HuH-7.5 (cell line): Measurements from ENCODE around the gene SSC4D.
"Not testable (repeated sequence)": the region's sequence is repeated elsewhere in the genome, so short reads cannot be mapped to it uniquely, and the experiment has no call there.

Source experiments
- DNase-seq: peaks from one replicate; pipeline ENCODE4 v3.0.0; 2011; ENCODE audit warnings: low spot score

SSC4D gene

GRCh38 chr7:76421097-76421496 is 11.6 kb upstream of the SSC4D start:
- not testable (repeated sequence) for DNase-seq

GRCh38 chr7:76417654-76418310 is 8.3 kb upstream of the SSC4D start:
- not testable (repeated sequence) for DNase-seq

DNA sequence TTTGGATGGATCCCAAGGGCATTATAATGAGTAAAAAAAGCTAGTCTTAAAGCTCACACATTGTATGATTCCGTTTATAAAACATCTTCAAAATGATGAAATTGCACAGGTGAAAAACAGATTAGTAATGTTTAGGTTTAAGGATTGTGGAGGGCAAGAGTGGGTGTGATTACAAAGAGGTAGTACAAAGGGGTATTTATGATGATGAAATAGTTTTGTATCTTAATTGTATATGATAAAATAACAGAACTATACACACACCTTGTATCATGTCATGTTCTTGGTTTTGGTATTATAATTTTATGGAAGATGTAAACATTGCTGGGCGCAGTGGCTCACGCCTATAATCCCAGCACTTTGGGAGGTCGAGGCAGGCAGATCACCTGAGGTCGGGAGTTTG is 2.8 kb upstream of the SSC4D start:
- no peak for DNase-seq

DNA sequence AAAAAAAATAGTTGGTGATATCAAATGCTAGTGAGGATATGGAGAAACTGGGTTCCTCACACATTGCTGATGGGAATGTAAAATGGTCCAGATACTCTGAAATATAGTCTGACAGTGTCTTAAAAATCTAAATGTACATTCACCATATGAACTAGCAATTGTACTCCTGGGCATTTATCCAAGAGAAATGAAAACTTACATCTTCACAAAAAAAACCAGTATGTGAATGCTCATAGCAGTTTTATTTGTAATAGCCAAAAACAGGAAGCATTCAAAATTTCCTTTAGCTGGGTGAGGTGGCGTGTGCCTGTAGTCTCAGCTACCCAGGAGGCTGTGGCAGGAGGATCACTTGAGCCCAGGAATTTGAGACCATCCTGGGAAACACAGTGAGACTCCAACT is 2.1 kb upstream of the SSC4D start:
- DNase-seq = no peak

- no peak for DNase-seq
Observed at GRCh38 chr7:76408121-76408560, 1.4 kb downstream of the SSC4D start.

DNA sequence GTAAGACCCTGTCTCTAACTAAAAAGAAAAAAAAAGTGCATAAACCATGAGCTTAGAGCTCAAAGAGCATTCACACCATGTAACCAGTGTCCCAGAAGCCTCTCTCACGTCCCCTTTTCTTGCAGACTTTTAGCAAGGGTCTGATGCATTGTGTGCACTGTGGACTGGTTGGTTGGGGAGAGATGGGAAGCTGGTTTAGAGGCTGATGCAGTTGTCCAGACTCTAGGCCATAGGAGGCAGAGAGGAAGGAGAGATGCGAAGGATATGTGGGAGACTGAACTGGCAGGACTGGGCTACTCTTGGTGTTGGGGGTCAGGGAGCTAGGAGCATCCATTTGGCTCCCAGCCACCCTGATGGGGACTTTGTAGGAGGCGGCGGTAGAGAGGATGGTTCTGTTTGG is 1.8 kb downstream of the SSC4D start:
- no peak for DNase-seq

DNA sequence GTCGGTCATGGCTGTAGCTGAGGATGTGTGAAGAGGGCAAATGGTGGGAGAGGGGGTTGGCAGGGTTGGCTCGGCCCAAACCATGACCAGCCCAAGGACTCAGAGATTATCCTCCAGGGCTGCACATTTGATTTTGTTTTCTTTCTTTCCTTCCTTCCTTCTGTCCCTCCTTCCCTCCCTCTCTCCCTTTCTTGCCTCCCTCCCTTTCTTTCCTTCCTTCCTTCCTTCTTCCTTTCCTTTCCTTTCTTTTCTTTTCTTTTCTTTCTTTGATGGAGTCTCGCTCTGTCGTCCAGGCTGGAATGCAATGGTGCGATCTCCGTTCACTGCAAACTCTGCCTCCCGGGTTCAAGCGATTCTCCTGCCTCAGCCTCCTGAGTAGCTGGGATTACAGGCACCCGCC is 3.8 kb downstream of the SSC4D start:
- no peak for DNase-seq

GRCh38 chr7:76403780-76404494 is 5.6 kb downstream of the SSC4D start:
- no peak for DNase-seq

DNA sequence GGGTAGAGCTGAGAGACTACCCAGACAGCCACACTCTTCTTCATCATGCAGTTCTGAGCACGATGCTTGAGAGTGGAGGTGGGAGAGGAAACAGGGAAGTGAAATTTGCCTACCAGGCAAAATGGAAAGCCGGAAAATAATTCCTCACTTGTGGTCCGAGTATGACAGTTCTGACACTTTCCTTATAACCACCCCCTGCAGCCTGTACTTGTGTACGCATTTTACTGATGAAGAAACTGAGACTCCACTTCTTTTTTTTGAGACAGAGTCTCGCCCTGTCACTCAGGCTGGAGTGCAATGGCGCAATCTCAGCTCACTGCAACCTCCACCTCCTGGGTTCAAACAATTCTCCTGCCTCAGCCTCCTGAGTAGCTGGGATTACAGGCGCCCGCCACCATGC is 6.4 kb downstream of the SSC4D start:
- not testable (repeated sequence) for DNase-seq

GRCh38 chr7:76400248-76400647 is 9.2 kb downstream of the SSC4D start:
- no peak for DNase-seq

DNA sequence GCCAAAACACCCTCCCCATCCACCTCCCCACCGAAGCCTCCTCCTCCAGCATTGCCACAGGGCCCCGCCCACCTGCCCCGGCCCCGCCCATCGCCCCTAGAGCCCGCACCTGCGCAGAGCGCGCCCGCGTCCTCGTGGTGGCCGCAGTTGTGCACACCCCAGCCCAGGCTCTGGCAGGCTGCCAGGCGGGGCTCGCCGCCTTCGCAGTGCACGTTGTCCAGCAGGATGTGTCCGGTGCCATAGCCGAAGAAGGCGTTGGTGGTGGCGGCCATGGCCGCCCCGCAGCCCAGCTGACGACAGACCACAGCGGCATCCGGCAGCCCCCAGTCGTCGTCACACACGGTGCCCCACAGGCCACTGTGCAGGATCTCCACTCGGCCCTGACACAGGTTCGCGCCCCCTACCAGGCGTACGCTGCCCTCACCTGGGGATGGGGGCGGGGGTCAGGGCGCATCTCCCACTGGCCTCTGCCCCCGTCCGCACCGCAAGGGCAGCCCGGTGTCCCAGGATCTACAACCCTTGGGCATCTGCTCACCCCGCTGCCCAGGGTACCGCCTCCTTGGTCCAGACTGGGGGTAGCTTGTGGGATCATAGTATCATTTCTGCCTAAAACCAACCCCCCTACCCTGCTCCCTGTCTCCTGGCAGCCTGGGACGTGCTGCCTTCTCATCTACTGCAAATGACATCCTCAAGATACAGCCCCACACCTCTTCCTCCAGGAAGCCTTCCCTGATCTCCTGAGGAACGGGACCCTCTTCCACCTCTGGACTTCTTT is 11.9 kb downstream of the SSC4D start:
- peak; percentile 80 for DNase-seq

DNA sequence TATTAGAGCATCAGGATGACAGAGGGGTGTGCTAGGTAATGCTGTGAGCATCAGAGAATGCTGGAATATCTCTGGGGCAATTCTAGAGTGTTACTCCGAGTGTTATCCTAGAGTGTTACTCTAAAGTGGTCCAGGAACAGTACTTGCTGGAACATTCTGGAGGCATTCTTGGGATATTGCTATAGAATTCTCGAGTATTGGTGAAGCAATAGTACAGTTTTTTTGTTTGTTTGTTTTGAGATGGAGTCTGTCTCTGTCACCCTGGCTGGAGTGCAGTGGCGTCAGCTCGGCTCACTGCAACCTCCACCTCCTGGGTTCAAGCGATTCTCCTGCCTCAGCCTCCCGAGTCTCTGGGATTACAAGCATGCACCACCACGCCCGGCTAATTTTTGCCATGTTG is 12.6 kb downstream of the SSC4D start:
- DNase-seq = no peak

GRCh38 chr7:76395965-76396726 is 13.4 kb downstream of the SSC4D start:
- no peak for DNase-seq

GRCh38 chr7:76395605-76395964 is 13.9 kb downstream of the SSC4D start:
- not testable (repeated sequence) for DNase-seq

DNA sequence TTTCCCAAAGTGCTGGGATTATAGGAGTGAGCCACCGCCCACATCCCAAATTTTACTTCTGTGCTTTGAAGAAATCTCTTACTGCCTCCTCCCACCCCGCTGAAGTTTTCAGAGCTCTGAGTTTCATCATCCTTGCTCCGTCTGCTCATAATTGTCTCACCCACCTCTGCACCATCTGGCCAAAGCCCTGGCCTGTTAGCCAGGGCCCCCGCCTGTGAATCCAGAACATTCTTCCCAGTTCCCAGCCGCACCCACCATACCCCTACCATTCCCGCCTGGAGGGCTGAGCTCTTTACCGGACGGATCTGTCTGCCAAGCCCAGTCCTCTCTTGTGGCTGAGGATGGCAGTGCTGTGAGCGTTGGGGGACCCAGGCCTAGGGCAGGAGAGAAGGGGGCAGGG is 14.5 kb downstream of the SSC4D start:
- DNase-seq = no peak

DNA sequence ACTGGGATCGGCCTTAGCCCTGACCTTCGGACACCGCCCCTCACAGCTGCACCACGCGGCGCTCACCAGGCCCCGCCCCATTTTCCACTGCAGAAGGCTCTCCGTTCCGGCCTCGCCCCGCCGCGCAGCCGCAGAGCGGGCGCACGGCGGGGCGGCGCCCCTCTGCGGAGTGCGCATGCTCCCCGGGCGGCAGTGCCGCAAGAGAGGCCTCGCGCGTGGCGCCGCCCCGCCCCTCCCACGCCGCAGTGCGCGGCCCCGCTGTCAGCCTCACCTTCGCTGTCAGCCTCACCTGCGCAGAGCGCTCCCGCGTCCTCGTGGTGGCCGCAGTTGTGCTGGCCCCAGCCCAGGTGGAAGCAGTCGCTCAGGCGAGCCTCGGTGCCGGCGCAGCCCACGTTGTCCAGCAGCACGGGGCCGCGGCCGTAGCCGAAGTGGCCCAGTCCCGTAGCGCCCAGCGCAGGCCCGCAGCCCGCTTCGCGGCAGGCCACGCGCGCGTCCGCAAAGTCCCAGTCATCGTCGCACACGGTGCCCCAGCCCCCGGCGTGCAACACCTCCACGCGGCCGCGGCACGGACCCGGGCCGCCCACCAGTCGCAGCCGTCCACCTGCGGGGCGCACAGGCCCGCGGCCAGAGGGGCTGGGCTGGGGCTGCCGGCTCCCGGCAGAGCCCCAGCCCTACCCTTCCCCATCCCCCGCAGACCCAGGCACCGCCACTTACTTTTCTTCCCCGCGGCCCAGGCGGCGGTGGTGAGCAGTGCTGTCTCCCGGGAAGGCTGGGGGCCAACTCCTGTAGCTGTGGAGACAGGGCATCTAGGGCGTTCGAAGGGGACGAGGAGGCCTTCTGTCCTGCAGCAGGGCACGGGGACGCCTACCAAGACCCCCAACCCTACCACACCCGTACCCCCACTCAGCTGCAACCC is 16.1 kb downstream of the SSC4D start:
- DNase-seq = peak; percentile 91

GRCh38 chr7:76392531-76393115 is 16.9 kb downstream of the SSC4D start:
- DNase-seq = no peak

DNA sequence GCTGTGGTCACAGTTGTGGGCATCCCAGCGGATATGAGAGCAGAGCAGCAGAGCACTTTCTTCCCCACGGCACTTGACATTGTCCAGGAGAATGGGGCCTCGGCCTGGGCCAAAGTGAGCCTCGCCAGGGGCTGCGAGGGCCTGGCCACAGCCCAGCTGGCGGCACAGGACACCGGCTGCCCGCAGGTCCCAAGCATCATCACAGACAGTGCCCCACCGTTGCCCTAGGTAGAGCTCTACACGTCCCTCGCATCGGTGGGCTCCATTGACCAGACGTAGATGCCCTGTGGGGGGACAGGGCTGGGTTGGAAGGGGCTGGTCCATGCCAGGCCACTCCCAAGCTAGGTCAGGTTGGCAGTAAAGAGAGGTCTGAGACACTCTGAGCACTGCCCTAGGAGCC is 19.4 kb downstream of the SSC4D start:
- no peak for DNase-seq

- DNase-seq = not testable (repeated sequence)
Observed at GRCh38 chr7:76387789-76388188, 21.7 kb downstream of the SSC4D start.

DNA sequence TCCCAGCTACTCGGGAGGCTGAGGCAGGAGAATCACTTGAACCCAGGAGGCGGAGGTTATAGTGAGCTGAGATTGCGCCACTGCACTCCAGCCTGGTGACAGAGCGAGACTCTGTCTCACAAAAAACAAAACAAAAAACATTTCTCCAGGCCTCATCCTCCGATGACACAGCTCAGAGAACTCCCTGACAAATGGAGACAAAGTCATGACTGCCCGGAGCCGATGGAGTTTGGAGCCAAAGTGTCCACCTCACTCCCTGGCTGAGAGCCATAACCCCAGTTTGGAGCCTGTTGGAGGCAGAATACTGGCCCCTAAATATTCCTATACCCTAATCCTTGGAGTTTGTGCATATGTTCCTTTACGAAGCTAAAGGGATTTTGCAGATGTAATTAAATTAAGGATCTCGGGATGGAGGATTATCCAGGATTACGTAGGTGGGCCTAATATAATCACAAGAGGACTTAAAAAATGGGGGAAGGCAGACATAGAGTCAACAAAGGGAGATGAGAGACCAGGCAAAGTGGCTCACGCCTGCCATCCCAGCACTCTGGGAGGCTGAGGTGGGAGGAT is 22.7 kb downstream of the SSC4D start:
- no peak for DNase-seq
